IMR-90 (cell line): Measurements from ENCODE around the gene LIAS. TPM values are rescaled to one million over a fixed set of nuclear protein-coding genes. Genes with fewer than 3 reads are reported as not detected.
"Not testable (repeated sequence)": the region's sequence is repeated elsewhere in the genome, so short reads cannot be mapped to it uniquely, and the experiment has no call there.

ENCODE experiments used
- ATAC-seq: fragments of 200-7000 bp; cut with Tn5 transposase; 2 replicates; pipeline ENCODE4 v1.9.1; 2020; ENCODE audit warnings: low read depth, mild to moderate bottlenecking, moderate library complexity
- BruUV-seq: library from RNA; stranded (reverse); fragments of 400-500 nt; replicated peaks from 2 replicates; lab custom pipeline; 2021; lab: Mats Ljungman, UMichigan
- CTCF ChIA-PET: fragments of 300-600 bp; formaldehyde crosslinking; extraction: SDS; loops from one replicate; lab custom pipeline; 2021; ENCODE audit warnings: antibody characterized with exemption; lab: Yijun Ruan, JAX
- POLR2A ChIA-PET: fragments of 300-600 bp; sonication (Branson Sonifier 250); formaldehyde crosslinking; loops from one replicate; lab custom pipeline; 2022; ENCODE audit warnings: antibody characterized with exemption; ENCODE audit not compliant: unreplicated experiment; lab: Charles Lee
- DNase-seq: peaks from one replicate; pipeline ENCODE4 v3.0.0; 2013
- H2AFZ ChIP-seq: replicated peaks from 2 replicates; pipeline ENCODE3; 2013; ENCODE audit warnings: low read length, mild to moderate bottlenecking; ENCODE audit not compliant: poor library complexity
- H2AK5ac ChIP-seq: 2 replicates; pipeline ENCODE4 v1.6.1; 2013; ENCODE audit warnings: low read depth, low read length, inconsistent platforms
- H2AK9ac ChIP-seq: replicated peaks from 2 replicates; pipeline ENCODE3; 2013; ENCODE audit warnings: mild to moderate bottlenecking, low read depth, low read length, moderate library complexity; ENCODE audit not compliant: poor library complexity
- H2BK120ac ChIP-seq: 2 replicates; pipeline ENCODE4 v1.6.1; 2013; ENCODE audit warnings: low read depth, low read length, inconsistent platforms
- H2BK15ac ChIP-seq: 3 replicates; pipeline ENCODE4 v1.6.1; 2013; ENCODE audit warnings: low read depth, low read length, inconsistent platforms
- H2BK20ac ChIP-seq: 2 replicates; pipeline ENCODE4 v1.6.1; 2013; ENCODE audit warnings: low read depth, mild to moderate bottlenecking, inconsistent platforms, low read length, moderate library complexity
- H2BK5ac ChIP-seq: 2 replicates; pipeline ENCODE4 v1.6.1; 2013; ENCODE audit warnings: mild to moderate bottlenecking, low read depth, low read length, inconsistent platforms; ENCODE audit not compliant: poor library complexity, severe bottlenecking
- H3K14ac ChIP-seq: replicated peaks from 2 replicates; pipeline ENCODE4 v1.6.1; 2013; ENCODE audit warnings: low read depth, low read length, inconsistent platforms
- H3K18ac ChIP-seq: 2 replicates; pipeline ENCODE4 v1.6.1; 2013; ENCODE audit warnings: low read depth, low read length, control low read depth
- H3K23ac ChIP-seq: 2 replicates; pipeline ENCODE4 v1.6.1; 2013; ENCODE audit warnings: low read depth, low read length, inconsistent platforms
- H3K27ac ChIP-seq: 2 replicates; pipeline ENCODE4 v1.5.1; 2013; ENCODE audit warnings: mild to moderate bottlenecking, control low read depth, low read length; ENCODE audit not compliant: insufficient read depth
- H3K27me3 ChIP-seq: 2 replicates; pipeline ENCODE4 v1.6.1; 2013; ENCODE audit warnings: low read length; ENCODE audit not compliant: control insufficient read depth, insufficient read depth
- H3K36me3 ChIP-seq: 2 replicates; pipeline ENCODE4 v1.6.1; 2013; ENCODE audit warnings: low read length, mixed read lengths; ENCODE audit not compliant: control insufficient read depth, insufficient read depth
- H3K4ac ChIP-seq: 2 replicates; pipeline ENCODE4 v1.6.1; 2013; ENCODE audit warnings: low read depth, low read length, inconsistent platforms
- H3K4me1 ChIP-seq: 2 replicates; pipeline ENCODE4 v1.6.1; 2013; ENCODE audit warnings: low read length, mixed read lengths; ENCODE audit not compliant: control insufficient read depth, insufficient read depth
- H3K4me2 ChIP-seq: 2 replicates; pipeline ENCODE4 v1.6.1; 2013; ENCODE audit warnings: low read depth, mild to moderate bottlenecking, control low read depth, low read length, moderate library complexity
- H3K4me3 ChIP-seq: 2 replicates; pipeline ENCODE4 v1.5.1; 2013; ENCODE audit warnings: low read depth, mild to moderate bottlenecking, control low read depth, low read length, moderate library complexity; ENCODE audit not compliant: insufficient read depth
- H3K56ac ChIP-seq: 2 replicates; pipeline ENCODE4 v1.6.1; 2013; ENCODE audit warnings: low read length, inconsistent platforms; ENCODE audit not compliant: insufficient read depth; ENCODE audit errors: extremely low read depth
- H3K79me1 ChIP-seq, 2 experiments: 2 replicates each; pipeline ENCODE4 v1.6.1; 2013; ENCODE audit warnings: low read length in 2 of 2, inconsistent platforms in 1 of 2, low read depth in 1 of 2
- H3K9ac ChIP-seq: 2 replicates; pipeline ENCODE4 v1.6.1; 2013; ENCODE audit warnings: low read depth, low read length, control low read depth
- H3K9me1 ChIP-seq: 2 replicates; pipeline ENCODE4 v1.6.1; 2013; ENCODE audit warnings: low read length, inconsistent platforms; ENCODE audit not compliant: insufficient read depth
- H3K9me3 ChIP-seq: 2 replicates; pipeline ENCODE4 v1.6.1; 2013; ENCODE audit warnings: low read length; ENCODE audit not compliant: control insufficient read depth, insufficient read depth
- H4K20me1 ChIP-seq: 2 replicates; pipeline ENCODE4 v1.6.1; 2013; ENCODE audit warnings: low read length, inconsistent platforms; ENCODE audit not compliant: insufficient read depth
- H4K5ac ChIP-seq: 2 replicates; pipeline ENCODE4 v1.6.1; 2013; ENCODE audit warnings: mild to moderate bottlenecking, low read depth, low read length, control low read depth
- H4K8ac ChIP-seq, 2 experiments: 2 replicates each; pipeline ENCODE4 v1.6.1; 2013; ENCODE audit warnings: low read depth in 2 of 2, low read length in 2 of 2, control low read depth in 1 of 2, inconsistent platforms in 1 of 2
- H4K91ac ChIP-seq: 2 replicates; pipeline ENCODE4 v1.6.1; 2013; ENCODE audit warnings: low read depth, low read length, inconsistent platforms; ENCODE audit not compliant: insufficient read depth
- WGBS, 2 experiments: methylation state at CpG; one replicate each; pipeline versions ENCODE4 v1.1.5 to v1.1.7; 2013; ENCODE audit warnings: missing lambda C conversion rate in 2 of 2; ENCODE audit not compliant: insufficient read length in 1 of 2; ENCODE audit errors: extremely low coverage in 2 of 2; 5-methylcytosine and 5-hydroxymethylcytosine counted together
- dilution Hi-C: fragments of 300-500 bp; cut with HindIII; formaldehyde crosslinking; loops from one replicate; pipeline ENCODE4 v1.14.3; 2018; ENCODE audit warnings: low sequenced_read_pairs; ENCODE audit not compliant: unreplicated experiment
- in situ Hi-C: fragments of 300-500 bp; cut with MboI; formaldehyde crosslinking; loops from 3 replicates; pipeline ENCODE4 v1.14.3; 2019; ENCODE audit warnings: low sequenced_read_pairs, inconsistent platforms, mixed read lengths
- intact Hi-C: fragments of 100-400 bp; cut with micrococcal nuclease; formaldehyde crosslinking; loops from 2 replicates; pipeline ENCODE4 v1.10.0; 2022
- polyA plus RNA-seq, 3 experiments: library from polyadenylated mRNA; depleted of rRNA; stranded (reverse); fragments of >200 nt; gene quantifications; 2 replicates each; pipeline ENCODE4 v1.2.3, GENCODE V29; 2012; ENCODE audit warnings: low replicate concordance in 1 of 3
- total RNA-seq: library from RNA; depleted of rRNA; stranded (reverse); fragments of >200 nt; gene quantifications from 2 replicates; pipeline ENCODE4 v1.2.3, GENCODE V29; 2012

The LIAS gene
- total and polyA plus RNA-seq, 2 of the 4 experiments (the other 2 are of a cell fraction), result 3.2 to 7.8 TPM

DNA sequence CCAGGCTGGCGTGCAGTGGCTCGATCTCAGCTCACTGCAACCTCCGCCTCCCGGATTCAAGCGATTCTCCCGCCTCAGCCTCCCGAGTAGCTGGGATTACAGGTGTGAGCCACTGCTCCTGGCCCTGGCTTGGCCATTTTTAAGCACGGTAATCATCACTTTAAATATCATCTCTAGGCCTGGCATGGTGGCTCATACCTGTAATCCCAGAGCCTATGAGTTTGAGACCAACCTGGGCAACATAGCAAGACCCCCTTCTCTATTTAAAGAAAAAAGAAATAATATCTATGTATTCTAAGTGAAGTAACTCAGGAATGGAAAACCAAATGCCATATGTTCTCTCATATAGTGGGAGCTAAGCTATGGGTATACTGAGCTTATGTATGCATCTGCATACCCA is 47.3 kb upstream of the LIAS start:
- BruUV-seq, DNase-seq, H4K5ac ChIP-seq, dilution Hi-C loops, H3K14ac ChIP-seq, intact Hi-C loops, H3K9ac ChIP-seq, H3K9me1 ChIP-seq, H2BK120ac ChIP-seq, H4K20me1 ChIP-seq, H3K4me2 ChIP-seq, POLR2A ChIA-PET, H2BK5ac ChIP-seq, H4K91ac ChIP-seq, CTCF ChIA-PET, H3K9me3 ChIP-seq, H3K56ac ChIP-seq, H3K18ac ChIP-seq, H3K4me3 ChIP-seq, H3K79me1 ChIP-seq, H2AK5ac ChIP-seq, H2BK15ac ChIP-seq, H4K8ac ChIP-seq, H2AK9ac ChIP-seq, ATAC-seq, H2BK20ac ChIP-seq, in situ Hi-C loops, H3K27ac ChIP-seq, H3K27me3 ChIP-seq, H3K4me1 ChIP-seq, H3K4ac ChIP-seq, H3K23ac ChIP-seq, H2AFZ ChIP-seq, H3K36me3 ChIP-seq: not testable (repeated sequence)
- WGBS, 2 experiments, result 96% methylated on average over 5 of the region's 8 CpGs; no CpG with 5 or more reads in 1 of the 2 experiments
